SK-MEL-5 (cell line): Measurements from ENCODE around the gene SBF1. TPM values are rescaled to one million over a fixed set of nuclear protein-coding genes. Genes with fewer than 3 reads are reported as not detected.

Source experiments
- DNase-seq: peaks from one replicate; pipeline ENCODE4 v3.0.0-alpha.2; 2016; ENCODE audit warnings: low read depth, low spot score
- in situ Hi-C: cut with HindIII; loops from 2 replicates; pipeline ENCODE4 v1.10.0; 2016; ENCODE audit warnings: low sequenced_read_pairs, high pct_unique_total_duplicates, low pct_unique_long_range_greater_than_20kb
- total RNA-seq: library from RNA; depleted of rRNA; stranded (reverse); fragments of >200 nt; shearing (Covaris generic); gene quantifications from 2 replicates; pipeline ENCODE4 v1.2.3, GENCODE V29; 2014

The SBF1 gene
- total RNA-seq, 1 experiment from 2014 or later: 65.3 TPM

DNA sequence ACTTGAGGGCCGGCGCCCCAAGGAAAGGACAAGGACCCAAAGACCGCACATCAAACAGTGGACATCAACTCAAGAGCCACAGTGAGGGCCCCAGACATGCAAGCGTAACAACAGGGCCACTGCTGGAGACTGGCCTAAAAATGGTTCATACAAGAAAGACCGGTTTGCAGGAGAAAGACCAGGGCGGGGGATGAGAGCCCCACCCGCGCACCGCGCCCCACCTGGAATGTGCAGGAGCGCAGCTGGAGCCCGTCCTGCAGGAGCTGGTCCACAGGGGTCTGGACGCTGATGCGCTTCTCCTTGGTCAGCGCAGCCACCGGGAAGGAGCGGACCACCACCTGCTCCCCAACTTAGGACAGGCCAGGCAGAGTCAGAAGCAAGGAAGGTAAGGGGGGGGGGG, 13.9 kb downstream of the SBF1 start:
- no peak for DNase-seq
- in situ Hi-C loops: no loop called here

- no peak for DNase-seq
- in situ Hi-C loops: no loop called here
These were observed 15.2 kb downstream of the SBF1 start for GRCh38 chr22:50459496-50460140.

GRCh38 chr22:50459016-50459415, 15.8 kb downstream of the SBF1 start:
- in situ Hi-C loops: no loop called here
- DNase-seq: no peak

- no peak for DNase-seq
- in situ Hi-C loops: no loop called here
These were observed 18.2 kb downstream of the SBF1 start for GRCh38 chr22:50456466-50457234.

DNA sequence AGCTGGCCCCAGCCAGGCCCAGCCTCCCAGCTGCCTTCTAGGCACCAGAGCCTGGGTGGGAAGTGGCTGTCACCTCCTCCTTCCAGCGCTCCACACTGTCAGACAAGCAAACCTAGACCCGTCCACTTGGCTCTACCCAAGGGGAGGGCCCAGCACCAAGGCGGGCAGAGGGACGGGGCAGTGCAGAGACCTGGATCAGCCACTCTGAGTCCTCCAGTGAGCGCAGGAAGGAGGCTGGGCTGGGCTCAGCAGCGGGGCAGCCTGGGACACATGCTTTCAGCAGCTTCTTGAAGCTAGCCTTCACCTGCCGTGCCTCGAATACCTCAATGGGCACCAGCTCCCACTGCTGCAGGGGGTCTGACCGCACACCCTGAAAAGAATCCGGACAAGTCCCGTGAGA, 18.8 kb downstream of the SBF1 start:
- no peak for DNase-seq
- in situ Hi-C loops: no loop called here

DNA sequence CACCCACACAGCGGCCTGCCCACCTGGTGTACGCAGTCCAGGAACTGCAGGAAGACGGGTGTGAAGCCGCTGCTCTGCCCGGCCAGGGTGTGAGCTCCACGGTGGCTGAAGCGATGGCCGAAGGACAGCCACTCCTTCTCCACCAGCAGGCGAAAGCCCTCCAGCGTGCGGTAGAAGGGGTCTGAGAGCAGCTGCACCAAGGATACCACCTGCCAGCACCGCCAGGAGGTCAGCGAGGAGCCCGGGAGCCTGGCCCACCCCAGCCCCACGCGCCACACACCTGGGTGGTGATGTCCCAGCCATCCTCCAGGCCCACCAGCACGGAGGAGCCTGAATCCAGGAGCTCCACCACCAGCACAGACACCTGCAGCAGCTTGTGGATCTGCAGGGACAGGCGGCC, 19.6 kb downstream of the SBF1 start:
- DNase-seq: no peak
- in situ Hi-C loops: no loop called here

GRCh38 chr22:50454556-50455075, 20.2 kb downstream of the SBF1 start:
- no peak for DNase-seq
- in situ Hi-C loops: no loop called here

- in situ Hi-C loops: no loop called here
- DNase-seq: no peak
These were observed 22.2 kb downstream of the SBF1 start for GRCh38 chr22:50452649-50453048.

GRCh38 chr22:50447576-50448551, 27.0 kb downstream of the SBF1 start:
- DNase-seq: no peak
- in situ Hi-C loops: no loop called here

- no peak for DNase-seq
These were observed 27.9 kb downstream of the SBF1 start for GRCh38 chr22:50446708-50447575.

GRCh38 chr22:50445880-50446707, 28.7 kb downstream of the SBF1 start:
- in situ Hi-C loops: no loop called here
- no peak for DNase-seq

More at GRCh38 chr22:50446708-50447575, 27.9 kb downstream of the SBF1 start:
- in situ Hi-C loops: no loop called here

- no peak for DNase-seq
- in situ Hi-C loops: no loop called here
These were observed 29.6 kb downstream of the SBF1 start for GRCh38 chr22:50445071-50445879.

- in situ Hi-C loops: no loop called here
- no peak for DNase-seq
These were observed 30.2 kb downstream of the SBF1 start for GRCh38 chr22:50444663-50445062.

DNA sequence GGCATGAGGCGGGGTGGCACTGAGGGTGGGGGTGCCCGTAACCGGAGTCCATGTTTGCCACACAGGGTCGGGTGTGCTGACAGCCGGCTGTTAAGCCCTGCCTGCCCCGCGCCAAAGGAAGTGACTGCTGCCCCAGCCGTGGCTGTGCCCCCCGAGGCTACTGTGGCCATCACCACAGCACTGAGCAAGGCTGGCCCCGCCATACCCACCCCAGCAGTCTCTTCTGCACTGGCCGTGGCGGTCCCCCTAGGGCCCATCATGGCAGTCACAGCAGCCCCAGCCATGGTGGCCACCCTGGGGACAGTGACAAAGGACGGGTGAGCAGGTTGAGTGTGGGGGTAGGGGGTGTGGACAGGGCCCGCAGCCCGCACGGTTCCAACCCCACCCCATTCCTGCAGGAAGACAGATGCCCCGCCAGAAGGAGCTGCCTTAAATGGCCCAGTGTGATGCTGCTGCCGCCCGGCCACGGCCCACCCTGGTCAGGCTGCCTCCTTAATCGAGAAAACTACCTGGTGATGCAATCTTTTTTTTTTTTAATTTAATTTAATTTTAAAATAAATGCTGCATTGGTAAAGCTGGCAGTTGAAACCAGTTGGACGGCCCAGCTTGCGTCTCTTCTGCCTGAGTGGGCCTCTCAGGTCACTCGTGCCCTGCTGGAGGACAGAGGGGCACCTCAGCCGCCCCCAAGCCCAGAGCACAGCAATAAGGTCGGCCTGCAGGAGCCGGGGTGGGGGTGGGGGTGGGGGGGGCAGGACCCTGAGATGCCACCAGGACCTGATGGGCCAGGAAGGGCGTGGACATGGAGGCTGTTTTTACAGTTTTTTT, 30.8 kb downstream of the SBF1 start:
- in situ Hi-C loops: no loop called here
- DNase-seq: no peak

DNA sequence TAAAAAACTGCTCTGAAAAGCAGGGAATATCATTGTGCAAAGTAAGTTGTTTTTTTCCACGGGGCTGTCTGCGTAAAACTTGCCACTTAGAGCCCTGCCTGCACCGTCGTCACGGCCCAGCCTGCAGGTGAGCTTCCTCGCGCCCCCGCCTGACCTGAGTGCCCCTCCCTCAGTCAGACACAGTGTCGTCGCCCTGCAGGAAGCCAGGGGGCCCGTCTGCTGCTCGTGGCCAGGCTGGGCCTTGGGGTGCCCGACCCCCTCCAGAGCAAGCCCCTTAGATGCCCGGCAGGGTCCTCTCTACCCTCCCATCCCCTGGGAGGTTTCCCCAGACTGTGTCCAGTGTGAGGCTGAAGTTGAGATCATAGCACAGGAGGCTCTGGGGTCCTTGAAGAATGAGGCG, 31.6 kb downstream of the SBF1 start:
- no peak for DNase-seq
- in situ Hi-C loops: no loop called here
